HepG2 (cell line): ENCODE measurements around the gene TMEM97. TPM values are rescaled to one million over a fixed set of nuclear protein-coding genes. Genes with fewer than 3 reads are reported as not detected.

Source experiments
- ATF6 ChIP-seq: sonication (generic); formaldehyde crosslinking; conservative IDR thresholded peaks from 2 replicates; pipeline ENCODE4 v1.4.0; 2020; ENCODE audit warnings: missing genetic modification reagents
- GATAD2A ChIP-seq: IDR thresholded peaks from 2 replicates; pipeline ENCODE4 v1.6.1; 2016
- HNRNPUL1 ChIP-seq: fragments of 200-400 bp; formaldehyde crosslinking; IDR thresholded peaks from 2 replicates; pipeline ENCODE4 v1.6.1; 2017; ENCODE audit warnings: low read depth, mild to moderate bottlenecking, low read length, moderate library complexity
- LCORL ChIP-seq, 2 experiments: fragments of 450-650 bp in 1 of 2; sonication (generic) in 1 of 2; formaldehyde crosslinking in 1 of 2; IDR thresholded peaks; 2 replicates each; pipeline versions ENCODE4 v1.5.0 to v1.6.1; 2017 to 2020; ENCODE audit warnings: antibody characterized with exemption in 1 of 2, missing genetic modification reagents in 1 of 2
- MIER2 ChIP-seq: IDR thresholded peaks from 2 replicates; pipeline ENCODE4 v1.6.1; 2016; ENCODE audit warnings: missing biosample characterization, missing genetic modification reagents
- MXD3 ChIP-seq: IDR thresholded peaks from 2 replicates; pipeline ENCODE4 v1.6.1; 2016; ENCODE audit warnings: mild to moderate bottlenecking, missing biosample characterization, missing genetic modification reagents
- SP2 ChIP-seq: sonication (generic); formaldehyde crosslinking; IDR thresholded peaks from 2 replicates; pipeline ENCODE4 v1.5.1; 2020; ENCODE audit warnings: mild to moderate bottlenecking, missing genetic modification reagents
- ZBTB2 ChIP-seq: sonication (generic); formaldehyde crosslinking; IDR thresholded peaks from 2 replicates; pipeline ENCODE4 v1.8.0; 2022; ENCODE audit warnings: low read depth, missing genetic modification reagents
- ZNF225 ChIP-seq: sonication (generic); formaldehyde crosslinking; IDR thresholded peaks from 2 replicates; pipeline ENCODE4 v1.4.0; 2020; ENCODE audit warnings: mild to moderate bottlenecking, missing genetic modification reagents
- ZNF354B ChIP-seq: sonication (generic); formaldehyde crosslinking; IDR thresholded peaks from 2 replicates; pipeline ENCODE4 v1.8.0; 2022; ENCODE audit warnings: mild to moderate bottlenecking, missing genetic modification reagents
- ZNF446 ChIP-seq: sonication (generic); formaldehyde crosslinking; IDR thresholded peaks from 2 replicates; pipeline ENCODE4 v1.5.0; 2020; ENCODE audit warnings: mild to moderate bottlenecking, missing genetic modification reagents
- polyA plus RNA-seq, 8 experiments: library from polyadenylated mRNA; depleted of rRNA in 3 of 8; stranded (reverse) in 7 of 8; unstranded in 1 of 8; fragments of >200 nt; fragmentation: Illumina TruSeq in 4 of 8; extraction: Trizol in 4 of 8; gene quantifications; 2 replicates each; pipeline versions ENCODE4 v1.2.1 to v1.2.3, GENCODE V29; 2011 to 2016; ENCODE audit warnings: low read depth in 4 of 8, missing spikeins in 1 of 8, mixed read lengths in 1 of 8; ENCODE audit not compliant: insufficient read depth in 1 of 8
- total RNA-seq, 5 experiments: library from RNA; depleted of rRNA; stranded (reverse); fragments of >200 nt; fragmentation: Illumina TruSeq; extraction: Trizol; gene quantifications; 2 replicates each; pipeline ENCODE4 v1.2.3, GENCODE V29; 2016; ENCODE audit warnings: low read depth in 1 of 5
- TF ChIP-seq, protein P1 (sequence below): sonication (generic); formaldehyde crosslinking; IDR thresholded peaks from 2 replicates; pipeline ENCODE4 v1.5.0; 2020; ENCODE audit warnings: missing genetic modification reagents
- TF ChIP-seq, protein P2 (sequence below): sonication (generic); formaldehyde crosslinking; IDR thresholded peaks from 2 replicates; pipeline ENCODE4 v1.5.0; 2020; ENCODE audit warnings: mild to moderate bottlenecking, missing genetic modification reagents, borderline replicate concordance

TMEM97 gene
- total and polyA plus RNA-seq, 2 of the 13 experiments (the other 11 are each of a cell fraction or from before 2014, with no cell fraction given) = 69.6 to 137 TPM

DNA sequence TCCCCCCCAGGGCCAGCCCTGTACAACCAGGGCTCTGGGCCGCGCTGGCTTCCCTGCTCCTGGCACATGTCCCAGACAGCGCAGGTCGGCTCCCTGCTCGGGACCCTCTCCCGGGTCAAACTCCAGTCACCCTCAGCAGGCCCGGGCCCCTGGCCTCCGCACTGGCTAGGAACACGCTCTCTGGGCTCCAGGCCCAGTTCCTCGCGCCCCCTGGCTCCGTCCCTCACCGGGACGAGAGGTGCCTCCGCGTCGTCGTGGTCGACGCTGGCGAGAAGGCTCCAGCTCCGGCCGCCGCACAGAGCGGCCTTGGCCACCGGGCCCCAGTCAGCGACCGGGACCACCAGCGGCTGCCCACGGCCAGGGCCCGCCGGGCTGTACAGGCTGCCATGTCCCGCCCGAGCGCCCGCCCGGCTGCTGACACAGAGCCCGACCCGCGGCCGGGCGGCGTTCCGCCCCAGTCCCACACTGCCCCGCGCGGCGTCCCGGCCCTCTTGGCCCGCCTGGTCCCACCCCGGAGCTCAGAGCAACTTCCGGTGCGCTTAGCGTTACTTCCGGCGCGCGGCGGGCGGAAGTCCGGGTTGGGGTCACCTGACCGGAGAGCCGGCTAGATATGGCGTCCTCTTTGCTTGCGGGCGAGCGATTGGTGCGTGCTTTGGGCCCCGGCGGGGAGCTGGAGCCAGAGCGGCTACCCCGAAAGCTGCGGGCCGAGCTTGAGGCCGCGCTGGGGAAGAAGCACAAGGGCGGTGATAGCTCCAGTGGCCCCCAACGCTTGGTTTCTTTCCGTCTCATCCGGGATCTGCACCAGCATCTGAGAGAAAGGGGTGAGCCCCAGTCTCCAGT lies 38.3 kb downstream of the TMEM97 start, which contains the start of gene POLDIP2 (continued):
- TF ChIP-seq MXD3 (CRISPR knock-in tag) = peak; percentile 88
- TF ChIP-seq, protein P1, sequence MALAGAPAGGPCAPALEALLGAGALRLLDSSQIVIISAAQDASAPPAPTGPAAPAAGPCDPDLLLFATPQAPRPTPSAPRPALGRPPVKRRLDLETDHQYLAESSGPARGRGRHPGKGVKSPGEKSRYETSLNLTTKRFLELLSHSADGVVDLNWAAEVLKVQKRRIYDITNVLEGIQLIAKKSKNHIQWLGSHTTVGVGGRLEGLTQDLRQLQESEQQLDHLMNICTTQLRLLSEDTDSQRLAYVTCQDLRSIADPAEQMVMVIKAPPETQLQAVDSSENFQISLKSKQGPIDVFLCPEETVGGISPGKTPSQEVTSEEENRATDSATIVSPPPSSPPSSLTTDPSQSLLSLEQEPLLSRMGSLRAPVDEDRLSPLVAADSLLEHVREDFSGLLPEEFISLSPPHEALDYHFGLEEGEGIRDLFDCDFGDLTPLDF (CRISPR knock-in tag) = peak; percentile 76
- peak; percentile 84; the same call in 1 of the 2 replicates for TF ChIP-seq ATF6 (CRISPR knock-in tag)
- no peak for TF ChIP-seq MIER2
- peak; percentile 85 for TF ChIP-seq SP2 (CRISPR knock-in tag)
- TF ChIP-seq ZBTB2 (CRISPR knock-in tag) = peak; percentile 81
- TF ChIP-seq ZNF354B (CRISPR knock-in tag) = 0 out of 2 replicates have a peak, but pooled peaks have one; percentile 24
- TF ChIP-seq, protein P2, sequence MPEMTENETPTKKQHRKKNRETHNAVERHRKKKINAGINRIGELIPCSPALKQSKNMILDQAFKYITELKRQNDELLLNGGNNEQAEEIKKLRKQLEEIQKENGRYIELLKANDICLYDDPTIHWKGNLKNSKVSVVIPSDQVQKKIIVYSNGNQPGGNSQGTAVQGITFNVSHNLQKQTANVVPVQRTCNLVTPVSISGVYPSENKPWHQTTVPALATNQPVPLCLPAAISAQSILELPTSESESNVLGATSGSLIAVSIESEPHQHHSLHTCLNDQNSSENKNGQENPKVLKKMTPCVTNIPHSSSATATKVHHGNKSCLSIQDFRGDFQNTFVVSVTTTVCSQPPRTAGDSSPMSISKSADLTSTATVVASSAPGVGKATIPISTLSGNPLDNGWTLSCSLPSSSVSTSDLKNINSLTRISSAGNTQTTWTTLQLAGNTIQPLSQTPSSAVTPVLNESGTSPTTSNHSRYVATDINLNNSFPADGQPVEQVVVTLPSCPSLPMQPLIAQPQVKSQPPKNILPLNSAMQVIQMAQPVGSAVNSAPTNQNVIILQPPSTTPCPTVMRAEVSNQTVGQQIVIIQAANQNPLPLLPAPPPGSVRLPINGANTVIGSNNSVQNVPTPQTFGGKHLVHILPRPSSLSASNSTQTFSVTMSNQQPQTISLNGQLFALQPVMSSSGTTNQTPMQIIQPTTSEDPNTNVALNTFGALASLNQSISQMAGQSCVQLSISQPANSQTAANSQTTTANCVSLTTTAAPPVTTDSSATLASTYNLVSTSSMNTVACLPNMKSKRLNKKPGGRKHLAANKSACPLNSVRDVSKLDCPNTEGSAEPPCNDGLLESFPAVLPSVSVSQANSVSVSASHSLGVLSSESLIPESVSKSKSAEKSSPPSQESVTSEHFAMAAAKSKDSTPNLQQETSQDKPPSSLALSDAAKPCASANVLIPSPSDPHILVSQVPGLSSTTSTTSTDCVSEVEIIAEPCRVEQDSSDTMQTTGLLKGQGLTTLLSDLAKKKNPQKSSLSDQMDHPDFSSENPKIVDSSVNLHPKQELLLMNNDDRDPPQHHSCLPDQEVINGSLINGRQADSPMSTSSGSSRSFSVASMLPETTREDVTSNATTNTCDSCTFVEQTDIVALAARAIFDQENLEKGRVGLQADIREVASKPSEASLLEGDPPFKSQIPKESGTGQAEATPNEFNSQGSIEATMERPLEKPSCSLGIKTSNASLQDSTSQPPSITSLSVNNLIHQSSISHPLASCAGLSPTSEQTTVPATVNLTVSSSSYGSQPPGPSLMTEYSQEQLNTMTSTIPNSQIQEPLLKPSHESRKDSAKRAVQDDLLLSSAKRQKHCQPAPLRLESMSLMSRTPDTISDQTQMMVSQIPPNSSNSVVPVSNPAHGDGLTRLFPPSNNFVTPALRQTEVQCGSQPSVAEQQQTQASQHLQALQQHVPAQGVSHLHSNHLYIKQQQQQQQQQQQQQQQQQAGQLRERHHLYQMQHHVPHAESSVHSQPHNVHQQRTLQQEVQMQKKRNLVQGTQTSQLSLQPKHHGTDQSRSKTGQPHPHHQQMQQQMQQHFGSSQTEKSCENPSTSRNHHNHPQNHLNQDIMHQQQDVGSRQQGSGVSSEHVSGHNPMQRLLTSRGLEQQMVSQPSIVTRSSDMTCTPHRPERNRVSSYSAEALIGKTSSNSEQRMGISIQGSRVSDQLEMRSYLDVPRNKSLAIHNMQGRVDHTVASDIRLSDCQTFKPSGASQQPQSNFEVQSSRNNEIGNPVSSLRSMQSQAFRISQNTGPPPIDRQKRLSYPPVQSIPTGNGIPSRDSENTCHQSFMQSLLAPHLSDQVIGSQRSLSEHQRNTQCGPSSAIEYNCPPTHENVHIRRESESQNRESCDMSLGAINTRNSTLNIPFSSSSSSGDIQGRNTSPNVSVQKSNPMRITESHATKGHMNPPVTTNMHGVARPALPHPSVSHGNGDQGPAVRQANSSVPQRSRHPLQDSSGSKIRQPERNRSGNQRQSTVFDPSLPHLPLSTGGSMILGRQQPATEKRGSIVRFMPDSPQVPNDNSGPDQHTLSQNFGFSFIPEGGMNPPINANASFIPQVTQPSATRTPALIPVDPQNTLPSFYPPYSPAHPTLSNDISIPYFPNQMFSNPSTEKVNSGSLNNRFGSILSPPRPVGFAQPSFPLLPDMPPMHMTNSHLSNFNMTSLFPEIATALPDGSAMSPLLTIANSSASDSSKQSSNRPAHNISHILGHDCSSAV (CRISPR knock-in tag) = no peak
- TF ChIP-seq HNRNPUL1 = peak; percentile 43; the same call in 1 of the 2 replicates
- TF ChIP-seq ZNF225 (CRISPR knock-in tag) = peak; percentile 41; the same call in 1 of the 2 replicates
- TF ChIP-seq ZNF446 (CRISPR knock-in tag) = peak; percentile 76
- TF ChIP-seq LCORL (IDR thresholded peaks at IDR 0.05) = no peak
- 0 out of 2 replicates have a peak, but pooled peaks have one; percentile 15 for TF ChIP-seq LCORL (CRISPR knock-in tag; IDR thresholded peaks at IDR 0.05)
- TF ChIP-seq GATAD2A (CRISPR knock-in tag) = peak; percentile 65; the same call in 1 of the 2 replicates
